GM12874 (cell line): Measurements from ENCODE around the gene ITGB1BP2.

Source experiments
- TF ChIP-seq, protein P1 (sequence below): IDR thresholded peaks from 2 replicates; pipeline ENCODE4 v1.5.1; 2011; ENCODE audit warnings: low read depth, mild to moderate bottlenecking, control low read depth, low read length, moderate library complexity; ENCODE audit not compliant: insufficient read depth

ITGB1BP2 gene

DNA sequence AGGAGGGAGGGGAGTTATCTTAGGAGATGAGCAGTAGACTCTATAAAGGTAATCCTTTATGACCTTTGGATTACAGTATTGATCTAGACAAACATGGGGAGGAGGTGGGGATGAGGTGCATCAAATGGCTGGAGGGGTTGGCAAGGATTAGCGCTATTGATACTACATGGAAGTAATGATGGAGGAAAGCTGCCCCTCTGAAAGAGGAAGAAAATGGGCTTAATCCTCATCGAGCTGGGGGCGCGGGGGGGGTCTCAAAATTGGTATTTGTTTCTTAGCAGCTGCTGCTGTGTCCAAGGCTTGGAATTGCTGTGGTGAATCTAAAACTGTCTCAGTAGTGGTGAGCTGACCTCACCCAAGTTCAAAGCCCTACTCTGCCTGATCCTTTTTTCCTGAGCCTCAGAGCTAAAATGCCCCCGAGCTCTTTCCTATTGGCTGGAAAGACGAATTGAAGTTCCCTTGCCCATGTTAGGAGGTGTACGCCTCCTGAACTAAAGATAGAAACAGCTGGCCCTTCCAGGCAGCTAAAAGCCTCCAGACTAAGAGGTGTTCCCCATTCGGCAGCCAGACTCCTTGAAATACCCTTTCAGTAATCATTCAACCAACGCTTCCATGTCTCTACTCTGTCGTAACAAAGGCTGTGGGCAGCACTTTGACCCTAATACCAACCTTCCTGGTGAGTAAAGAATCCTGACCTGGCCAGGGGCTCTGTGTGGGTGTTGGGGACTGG, at the start of gene ITGB1BP2:
Gene ITGB1BP2 (plus strand): TSS at position 556 of the 730 bp plus-strand sequence. CDS start 57 bp downstream, at position 613.
- TF ChIP-seq, protein P1, sequence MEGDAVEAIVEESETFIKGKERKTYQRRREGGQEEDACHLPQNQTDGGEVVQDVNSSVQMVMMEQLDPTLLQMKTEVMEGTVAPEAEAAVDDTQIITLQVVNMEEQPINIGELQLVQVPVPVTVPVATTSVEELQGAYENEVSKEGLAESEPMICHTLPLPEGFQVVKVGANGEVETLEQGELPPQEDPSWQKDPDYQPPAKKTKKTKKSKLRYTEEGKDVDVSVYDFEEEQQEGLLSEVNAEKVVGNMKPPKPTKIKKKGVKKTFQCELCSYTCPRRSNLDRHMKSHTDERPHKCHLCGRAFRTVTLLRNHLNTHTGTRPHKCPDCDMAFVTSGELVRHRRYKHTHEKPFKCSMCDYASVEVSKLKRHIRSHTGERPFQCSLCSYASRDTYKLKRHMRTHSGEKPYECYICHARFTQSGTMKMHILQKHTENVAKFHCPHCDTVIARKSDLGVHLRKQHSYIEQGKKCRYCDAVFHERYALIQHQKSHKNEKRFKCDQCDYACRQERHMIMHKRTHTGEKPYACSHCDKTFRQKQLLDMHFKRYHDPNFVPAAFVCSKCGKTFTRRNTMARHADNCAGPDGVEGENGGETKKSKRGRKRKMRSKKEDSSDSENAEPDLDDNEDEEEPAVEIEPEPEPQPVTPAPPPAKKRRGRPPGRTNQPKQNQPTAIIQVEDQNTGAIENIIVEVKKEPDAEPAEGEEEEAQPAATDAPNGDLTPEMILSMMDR: no peak

DNA sequence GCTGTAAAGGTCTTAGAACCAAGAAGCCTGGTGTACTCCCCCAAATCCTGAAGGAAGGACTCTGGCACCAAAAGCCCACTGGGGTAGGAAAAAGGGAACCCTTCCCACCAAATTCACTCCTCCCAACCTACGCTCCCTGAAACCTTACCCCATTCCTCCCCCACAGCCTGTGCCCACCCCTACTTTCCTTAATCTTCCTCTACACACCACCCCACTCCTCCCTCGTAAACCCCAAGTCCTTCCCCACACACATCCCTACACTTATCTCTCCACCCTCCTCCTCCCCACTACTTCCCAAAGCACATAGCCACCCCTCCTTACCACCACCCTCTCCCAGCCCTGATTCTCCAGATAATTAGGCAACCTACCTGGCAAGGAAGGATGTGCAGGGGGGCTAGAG, 49.3 kb upstream of the ITGB1BP2 start:
- TF ChIP-seq, protein P1: no peak

DNA sequence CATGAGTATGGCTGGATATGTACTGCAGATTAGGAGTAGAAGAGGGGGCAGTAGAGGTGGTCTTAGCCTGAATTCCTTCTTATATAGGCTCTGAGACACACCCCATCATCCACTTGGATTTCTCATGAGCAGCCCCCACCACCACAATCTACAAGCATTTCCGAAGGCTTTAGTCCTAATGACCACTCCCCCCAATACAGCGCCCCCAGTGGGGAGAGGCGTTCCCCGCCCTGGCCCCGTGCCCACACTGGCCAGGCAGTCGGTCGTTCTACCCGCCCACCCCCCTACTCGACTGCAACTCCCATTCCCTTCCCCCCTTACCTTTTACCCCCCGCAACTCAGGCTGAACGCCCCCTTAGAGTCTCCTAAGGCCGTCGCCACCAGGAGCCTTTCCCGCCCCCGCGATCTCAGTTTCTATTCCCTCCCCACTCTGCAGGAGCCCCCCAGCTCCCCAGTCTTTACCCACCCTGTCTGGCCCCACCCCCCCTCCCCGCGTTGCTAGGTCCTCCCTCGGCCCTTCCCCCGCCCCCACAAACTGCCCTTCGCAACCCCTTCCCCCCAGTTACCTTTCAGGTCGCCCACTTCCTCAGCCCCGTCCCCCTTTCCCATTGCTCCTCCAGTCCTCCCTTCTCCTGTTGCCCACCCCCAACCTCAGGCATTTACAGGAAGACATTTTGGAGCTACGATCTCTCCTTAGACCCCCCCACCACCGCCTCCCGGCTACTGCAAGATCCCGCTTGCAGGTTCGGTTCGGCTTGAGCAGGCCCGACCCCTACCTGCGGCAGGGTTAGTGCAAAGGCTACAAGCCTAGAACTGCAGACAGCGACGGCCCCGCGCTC, 48.1 kb upstream of the ITGB1BP2 start:
- TF ChIP-seq, protein P1: peak; percentile 64

DNA sequence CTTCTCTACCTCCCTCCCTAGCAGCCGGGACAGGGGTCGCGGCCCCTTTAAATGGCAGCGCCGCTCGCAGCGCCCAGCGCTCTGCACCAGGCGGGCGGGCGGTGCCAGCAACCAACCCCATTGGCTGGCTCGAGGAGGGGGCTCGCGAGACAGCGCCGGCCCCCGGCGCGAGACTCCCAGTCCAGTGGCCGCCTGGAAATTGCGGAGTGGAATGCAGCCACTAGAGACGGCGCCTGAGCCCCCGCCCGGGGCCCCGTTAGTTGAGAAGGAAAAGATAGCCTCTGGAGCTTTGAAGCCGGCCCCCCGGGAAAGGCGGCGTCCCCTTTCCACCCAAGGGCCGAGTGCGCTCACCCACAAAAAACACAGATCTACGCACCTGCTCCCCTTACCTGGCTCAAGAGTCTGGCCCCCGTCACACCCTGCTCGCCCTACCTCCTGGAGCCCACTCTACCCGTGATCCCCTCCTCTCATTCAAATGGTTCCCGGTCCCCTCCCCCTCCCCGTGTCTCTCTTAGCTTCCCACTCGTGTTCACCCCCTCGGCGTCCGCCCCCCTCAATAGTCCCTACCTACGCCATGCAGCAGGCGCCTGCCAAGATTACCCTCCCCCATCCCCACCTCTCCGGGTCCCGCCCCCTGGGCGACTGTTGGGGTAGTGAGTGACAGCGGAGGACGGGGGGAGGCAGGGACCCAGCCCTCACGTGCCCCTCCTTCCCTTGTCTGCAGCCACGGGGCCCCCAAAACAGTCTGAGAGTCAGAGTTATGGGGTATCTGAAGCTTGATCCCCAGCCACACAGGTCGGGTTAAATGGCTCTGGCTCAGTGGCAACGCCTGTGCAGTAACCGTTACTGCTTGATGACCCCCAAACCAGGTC, 47.2 kb upstream of the ITGB1BP2 start, which contains the start of gene ZMYM3:
Gene ZMYM3 (minus strand): TSS at position 49 of the 872 bp plus-strand sequence. CDS start 885 bp downstream, outside the sequence.
- TF ChIP-seq, protein P1: no peak

DNA sequence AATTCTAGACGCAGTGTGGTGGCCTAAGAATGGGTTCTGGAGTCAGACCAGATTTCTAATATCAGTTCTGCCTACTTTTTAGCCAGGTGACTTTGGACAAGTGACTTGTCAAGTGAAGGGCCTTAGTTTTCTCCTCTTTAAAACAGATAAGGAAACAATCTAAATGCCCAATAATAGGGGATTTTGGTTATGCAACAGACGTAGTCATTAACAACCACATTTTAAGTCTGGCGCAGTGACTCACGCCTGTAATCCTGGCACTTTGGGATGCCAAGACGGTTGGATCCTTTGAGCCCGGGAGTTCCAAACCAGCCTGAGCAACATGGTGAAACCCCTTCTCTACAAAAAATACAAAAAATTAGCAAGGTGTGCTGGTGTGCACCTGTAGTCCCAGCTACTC, 45.5 kb upstream of the ITGB1BP2 start:
- TF ChIP-seq, protein P1: no peak

DNA sequence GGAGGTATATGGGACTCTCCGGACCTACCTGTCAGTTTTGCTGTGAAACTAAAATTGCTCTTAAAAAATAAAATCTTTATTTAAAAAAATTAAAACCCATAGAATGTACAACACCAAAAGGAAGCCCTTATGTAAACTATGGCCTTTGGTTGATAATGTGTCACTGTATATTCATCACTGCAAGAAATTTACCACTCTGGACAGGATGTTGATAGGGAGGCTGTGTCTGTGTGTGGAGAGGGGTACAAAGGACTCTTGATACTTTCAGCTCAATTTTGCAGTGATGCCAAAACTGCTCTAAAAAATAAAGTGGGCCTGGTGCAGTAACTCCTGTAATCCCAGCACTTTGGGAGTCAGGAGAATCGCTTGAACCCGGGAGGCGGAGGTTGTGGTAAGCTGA, 44.7 kb upstream of the ITGB1BP2 start:
- TF ChIP-seq, protein P1: no peak
